HL-60 (cell line): ENCODE data around the gene CNTRL.

Source experiments
- CTCF ChIP-seq: IDR thresholded peaks from one replicate; pipeline ENCODE4 v1.5.1; 2011; ENCODE audit warnings: low read length, control low read depth, inconsistent platforms; ENCODE audit not compliant: insufficient read depth
- POLR2AphosphoS5 ChIP-seq: IDR thresholded peaks from 2 replicates; pipeline ENCODE4 v1.6.1; 2012; ENCODE audit warnings: low read depth
- REST ChIP-seq: IDR thresholded peaks from 2 replicates; pipeline ENCODE4 v1.6.1; 2012; ENCODE audit warnings: low read depth; ENCODE audit not compliant: insufficient replicate concordance

- TF ChIP-seq CTCF (no peak), REST (no peak), POLR2AphosphoS5 (no peak)
Observed at GRCh38 chr9:121133104-121133816, 58.5 kb downstream of the CNTRL start.
